22Rv1 (cell line): ENCODE measurements around the gene RSRC1.
"Not testable (repeated sequence)": the region's sequence is repeated elsewhere in the genome, so short reads cannot be mapped to it uniquely, and the experiment has no call there.

Source experiments
- H3K27ac ChIP-seq: fragments of 450-650 bp; 2 replicates; pipeline ENCODE4 v1.5.1; 2017
- ZFX ChIP-seq: fragments of 450-650 bp; IDR thresholded peaks from 2 replicates; pipeline ENCODE4 v1.6.1; 2017; ENCODE audit warnings: antibody characterized with exemption, borderline replicate concordance
- TF ChIP-seq, protein P1 (sequence below): fragments of 450-650 bp; IDR thresholded peaks from 2 replicates; pipeline ENCODE4 v1.5.1; 2017; ENCODE audit warnings: mild to moderate bottlenecking

Gene RSRC1, protein sequence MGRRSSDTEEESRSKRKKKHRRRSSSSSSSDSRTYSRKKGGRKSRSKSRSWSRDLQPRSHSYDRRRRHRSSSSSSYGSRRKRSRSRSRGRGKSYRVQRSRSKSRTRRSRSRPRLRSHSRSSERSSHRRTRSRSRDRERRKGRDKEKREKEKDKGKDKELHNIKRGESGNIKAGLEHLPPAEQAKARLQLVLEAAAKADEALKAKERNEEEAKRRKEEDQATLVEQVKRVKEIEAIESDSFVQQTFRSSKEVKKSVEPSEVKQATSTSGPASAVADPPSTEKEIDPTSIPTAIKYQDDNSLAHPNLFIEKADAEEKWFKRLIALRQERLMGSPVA

DNA sequence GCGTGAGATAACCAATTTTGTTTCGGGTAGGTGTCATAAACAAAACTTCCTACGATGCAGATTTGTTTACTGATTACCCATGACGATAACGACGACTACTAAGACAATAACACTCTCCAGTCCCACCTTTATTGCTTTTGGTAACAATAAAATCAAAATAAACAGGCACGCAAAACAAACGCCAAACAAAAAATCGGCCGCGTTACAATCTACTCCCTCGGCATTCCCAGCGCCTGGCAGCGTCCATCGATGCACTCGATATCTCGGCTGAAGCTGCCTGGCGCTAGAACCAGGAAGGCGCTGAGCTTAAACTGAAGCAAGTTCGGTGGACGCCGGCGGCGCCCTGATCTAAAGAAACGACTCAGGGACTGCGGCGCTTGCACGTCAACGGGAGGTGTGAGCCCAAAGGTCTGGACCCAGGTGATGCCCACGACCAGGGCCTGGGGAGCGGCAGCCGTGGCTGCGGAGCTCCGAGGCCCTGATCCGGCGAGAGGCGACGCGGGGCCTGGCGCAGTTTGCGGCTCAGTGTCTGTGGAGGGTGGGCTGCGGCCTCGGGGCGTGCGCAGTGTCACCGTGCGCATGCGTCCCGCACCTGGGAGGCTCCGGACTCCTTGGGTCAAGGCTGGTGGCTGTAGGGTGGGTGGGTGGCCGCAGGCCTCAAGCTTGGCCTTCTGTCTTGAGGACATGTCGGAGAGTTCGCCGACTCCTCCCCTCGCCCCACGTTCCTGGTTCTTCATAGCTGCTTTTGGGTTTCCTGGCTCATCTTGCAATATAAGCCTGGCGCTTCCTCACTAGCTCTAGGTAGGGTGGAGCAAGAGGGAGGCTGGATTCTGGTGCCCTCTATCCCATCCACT, at the start of gene RSRC1:
Gene RSRC1 (plus strand): TSS at position 286 of the 854 bp plus-strand sequence. CDS start 12,016 bp downstream, outside the sequence.
- H3K27ac ChIP-seq, result peak within 1 kb of the TSS; percentile 93
- TF ChIP-seq ZFX, result 0 out of 2 replicates have a peak, but pooled peaks have one; percentile 43
- TF ChIP-seq, protein P1, sequence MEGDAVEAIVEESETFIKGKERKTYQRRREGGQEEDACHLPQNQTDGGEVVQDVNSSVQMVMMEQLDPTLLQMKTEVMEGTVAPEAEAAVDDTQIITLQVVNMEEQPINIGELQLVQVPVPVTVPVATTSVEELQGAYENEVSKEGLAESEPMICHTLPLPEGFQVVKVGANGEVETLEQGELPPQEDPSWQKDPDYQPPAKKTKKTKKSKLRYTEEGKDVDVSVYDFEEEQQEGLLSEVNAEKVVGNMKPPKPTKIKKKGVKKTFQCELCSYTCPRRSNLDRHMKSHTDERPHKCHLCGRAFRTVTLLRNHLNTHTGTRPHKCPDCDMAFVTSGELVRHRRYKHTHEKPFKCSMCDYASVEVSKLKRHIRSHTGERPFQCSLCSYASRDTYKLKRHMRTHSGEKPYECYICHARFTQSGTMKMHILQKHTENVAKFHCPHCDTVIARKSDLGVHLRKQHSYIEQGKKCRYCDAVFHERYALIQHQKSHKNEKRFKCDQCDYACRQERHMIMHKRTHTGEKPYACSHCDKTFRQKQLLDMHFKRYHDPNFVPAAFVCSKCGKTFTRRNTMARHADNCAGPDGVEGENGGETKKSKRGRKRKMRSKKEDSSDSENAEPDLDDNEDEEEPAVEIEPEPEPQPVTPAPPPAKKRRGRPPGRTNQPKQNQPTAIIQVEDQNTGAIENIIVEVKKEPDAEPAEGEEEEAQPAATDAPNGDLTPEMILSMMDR, result no peak

DNA sequence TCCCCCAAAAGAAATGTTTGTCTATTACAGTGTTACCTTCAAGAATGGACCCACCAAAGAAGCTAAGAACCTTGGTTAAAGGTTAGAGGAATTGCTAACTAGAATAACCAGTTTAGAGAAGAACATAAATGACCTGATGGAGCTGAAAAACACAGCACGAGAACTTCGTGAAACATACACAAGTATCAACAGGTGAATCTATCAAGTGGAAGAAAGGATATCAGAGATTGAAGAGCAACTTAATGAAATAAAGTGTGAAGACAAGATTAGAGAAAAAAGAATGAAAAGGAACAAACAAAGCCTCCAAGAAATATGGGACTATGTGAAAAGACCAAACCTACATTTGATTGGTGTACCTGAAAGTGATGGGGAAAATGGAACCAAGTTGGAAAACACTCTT, 44.3 kb upstream of the RSRC1 start:
- not testable (repeated sequence) for H3K27ac ChIP-seq

DNA sequence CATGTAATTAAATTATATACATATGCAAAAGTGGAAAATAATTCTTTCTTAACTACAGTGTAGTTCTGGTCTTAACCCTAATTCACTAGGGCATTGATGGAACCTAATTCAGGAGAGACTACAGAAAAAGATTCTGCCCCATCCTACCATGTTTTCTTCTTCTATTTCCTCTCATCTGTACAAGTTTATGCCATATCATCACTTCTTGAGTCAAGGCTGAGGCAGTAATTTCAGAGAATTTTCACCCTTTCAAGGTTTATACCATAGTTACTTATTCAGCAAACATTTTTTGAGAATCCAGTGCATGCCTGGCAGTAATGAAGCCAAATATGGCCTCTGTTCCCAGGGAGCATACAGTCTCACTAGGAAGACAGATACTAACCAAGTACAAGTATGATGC, 37.1 kb upstream of the RSRC1 start:
- no peak for TF ChIP-seq ZFX
- TF ChIP-seq, protein P1, result no peak
- no peak overlapping the region for H3K27ac ChIP-seq

DNA sequence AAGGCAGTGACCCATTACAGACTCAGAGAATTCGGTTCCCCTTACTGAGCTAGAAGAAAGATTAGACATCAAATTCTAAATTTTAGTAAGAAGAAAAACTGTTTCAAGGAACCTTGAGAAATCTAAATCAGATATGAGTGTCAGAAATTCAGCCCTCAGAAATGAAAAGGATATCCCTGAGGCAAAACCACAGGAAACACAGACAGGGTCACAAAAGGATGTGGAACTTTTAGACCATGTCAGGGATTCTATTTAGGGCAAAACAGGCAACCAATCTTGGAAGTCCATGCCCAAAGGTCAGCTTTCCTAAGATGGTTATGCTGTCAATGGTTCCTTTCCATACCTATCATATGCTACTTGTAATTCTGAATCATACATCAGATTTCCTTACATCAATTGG, 35.3 kb upstream of the RSRC1 start:
- no peak for TF ChIP-seq ZFX
- TF ChIP-seq, protein P1, result no peak
- H3K27ac ChIP-seq, result no peak overlapping the region

DNA sequence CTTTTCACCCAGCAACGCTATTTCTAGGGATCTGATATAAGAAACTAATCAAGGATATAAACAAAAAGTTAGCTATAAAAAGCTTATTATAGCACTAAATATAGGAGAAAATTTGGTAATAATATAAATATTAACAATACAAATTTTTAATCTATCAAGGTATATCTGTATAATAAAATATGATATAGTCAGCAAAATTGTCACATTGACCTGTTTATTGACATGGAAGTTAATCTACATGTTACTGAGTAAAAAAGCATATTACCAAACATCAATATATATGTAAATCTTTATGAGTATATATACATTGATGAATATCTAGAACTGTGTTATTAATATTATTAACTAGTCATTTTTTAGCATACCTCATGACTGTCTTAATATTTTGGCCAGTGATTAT, 30.3 kb upstream of the RSRC1 start:
- TF ChIP-seq ZFX, result no peak
- TF ChIP-seq, protein P1, result no peak

DNA sequence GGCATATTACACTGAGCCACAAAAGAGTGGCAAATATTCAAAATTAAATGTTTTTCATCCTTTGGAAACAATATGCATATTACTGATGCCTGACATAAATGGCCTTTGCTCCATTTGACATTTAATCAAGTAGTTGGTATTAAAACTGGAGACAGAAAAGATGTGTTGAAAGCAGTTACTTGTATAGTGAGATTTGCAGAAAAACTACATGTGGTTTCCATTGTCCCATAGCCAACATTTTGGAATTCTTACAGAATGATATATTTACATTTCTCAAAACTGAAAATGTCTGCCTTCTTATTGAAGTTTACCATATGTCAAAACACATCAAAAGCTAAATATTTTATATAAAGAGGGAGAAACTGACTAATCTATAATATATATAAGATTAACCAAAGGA, 25.2 kb upstream of the RSRC1 start:
- no peak overlapping the region for H3K27ac ChIP-seq
- TF ChIP-seq, protein P1, result no peak
- TF ChIP-seq ZFX, result no peak

More for the DNA sequence above, 30.3 kb upstream of the RSRC1 start:
- H3K27ac ChIP-seq, result no peak overlapping the region

DNA sequence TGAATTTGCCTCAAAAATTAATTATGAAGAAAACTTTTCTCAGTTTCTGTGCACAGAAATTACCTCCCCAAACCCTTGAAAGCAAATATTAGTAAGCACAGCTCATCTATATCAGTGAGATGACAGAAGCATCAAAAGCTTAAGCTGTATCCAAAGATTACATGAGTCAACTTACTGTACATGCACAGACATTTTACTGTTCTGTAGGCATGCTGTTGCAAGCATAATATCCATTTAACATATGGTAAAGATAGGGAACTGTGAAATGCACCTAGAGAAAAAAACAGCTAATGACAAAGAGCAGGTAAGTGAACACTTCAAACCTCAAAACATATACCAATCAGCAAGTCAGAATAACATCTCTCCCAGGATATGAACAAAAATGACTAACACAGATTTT, 24.5 kb upstream of the RSRC1 start:
- TF ChIP-seq ZFX, result no peak
- TF ChIP-seq, protein P1, result no peak
- H3K27ac ChIP-seq, result no peak overlapping the region
